ENCODE results near the gene ZNHIT1. TPM values are rescaled to one million over a fixed set of nuclear protein-coding genes. Genes with fewer than 3 reads are reported as not detected.

The ZNHIT1 gene
- total and polyA plus RNA-seq, 2 of the 8 experiments (the other 6 are each of a cell fraction or from before 2014, with no cell fraction given), result 38.2 to 61.7 TPM

DNA sequence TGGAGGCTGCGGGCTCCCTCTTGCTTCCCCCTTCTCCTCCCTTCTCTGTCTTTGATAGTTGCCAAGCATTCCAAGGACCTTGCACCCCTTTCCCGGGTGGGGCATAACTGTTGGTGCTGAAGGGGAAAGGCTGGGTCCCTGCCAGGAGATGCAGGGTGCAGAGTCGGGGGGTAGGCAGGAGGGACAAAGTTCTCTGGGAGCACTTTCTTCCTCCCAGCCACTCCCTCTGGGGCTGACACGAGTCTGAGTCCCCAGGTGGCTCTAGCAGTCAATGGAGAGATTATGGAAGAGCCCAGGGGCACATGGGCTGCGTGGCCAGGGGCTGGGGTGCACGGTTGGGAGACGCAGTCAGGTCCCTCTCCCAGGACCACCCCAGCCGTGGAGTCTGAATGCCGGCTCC, 17.6 kb downstream of the ZNHIT1 start:
- Histone ChIP-seq H4K8ac (ENCODE audit: extremely low read depth, insufficient read depth, low read length) (peak overlapping the region; percentile 1; the same call in 1 of the 2 replicates), H3K9me3 (ENCODE audit: insufficient read depth in 2 of 2, low read depth in 1 of 2, low read length in 1 of 2) (no peaks in the 10 kb centered on the region), H3K79me2 (ENCODE audit: control insufficient read depth in 1 of 2, insufficient read depth in 2 of 2, low read length in 2 of 2) (no peaks in the 10 kb centered on the region), H2BK12ac (ENCODE audit: low read depth, low read length) (no peak overlapping the region), H4K5ac (ENCODE audit: insufficient read length, low read depth, low read length) (no peak overlapping the region), H3K18ac (ENCODE audit: extremely low read depth, low read length) (no peak overlapping the region), H3K4me3 (ENCODE audit: extremely low read depth in 1 of 4, insufficient read depth in 2 of 4, low read depth in 3 of 4, low read length in 4 of 4) (no peak overlapping the region), H4K91ac (replicated peaks; ENCODE audit: insufficient read length, low read length) (no peak overlapping the region), H3K23ac (ENCODE audit: insufficient read length) (no peak overlapping the region), H3K36me3 (ENCODE audit: control insufficient read depth in 2 of 4, insufficient read depth in 4 of 4, low read length in 3 of 4) (no peaks in the 10 kb centered on the region; a peak in 2 of 8 replicates), H2BK5ac (ENCODE audit: low read depth, low read length) (no peak overlapping the region), H2BK20ac (ENCODE audit: low read length) (no peak overlapping the region), H2AFZ (ENCODE audit: low read length) (no peak overlapping the region), H3K56ac (replicated peaks; ENCODE audit: insufficient read length, low read depth, low read length) (no peak overlapping the region), H2BK15ac (ENCODE audit: low read length) (no peak overlapping the region), H3K23me2 (ENCODE audit: low read depth, low read length) (peaks cover 6% of the 10 kb centered on the region; the same call in 1 of the 2 replicates), H3K9ac (replicated peaks in 1 of 4; ENCODE audit: extremely low read depth in 1 of 4, low read depth in 3 of 4, low read length in 3 of 4) (no peak overlapping the region), H3K4me1 (replicated peaks in 1 of 4; ENCODE audit: control insufficient read depth in 3 of 4, insufficient read depth in 4 of 4, low read length in 3 of 4) (peaks cover 0 to 24% (median 12%) of the 10 kb centered on the region in 4 experiments; a peak in 6 of 7 replicates), H2BK120ac (replicated peaks; ENCODE audit: low read depth, low read length) (no peak overlapping the region), H3K79me1 (ENCODE audit: low read depth, low read length) (no peaks in the 10 kb centered on the region), H3K4ac (replicated peaks; ENCODE audit: insufficient read length, low read depth, low read length) (no peak overlapping the region), H4K20me1 (replicated peaks in 1 of 2; ENCODE audit: control insufficient read depth in 1 of 2, insufficient read depth in 2 of 2, low read length in 2 of 2) (peaks cover 0 to 11% of the 10 kb centered on the region in 2 experiments), H3K14ac (ENCODE audit: insufficient read length) (no peak overlapping the region), H2AK5ac (ENCODE audit: low read depth, low read length) (no peak overlapping the region), H3K27me3 (replicated peaks in 1 of 4; ENCODE audit: control insufficient read depth in 3 of 4, extremely low read depth in 1 of 4, insufficient read depth in 3 of 4, low read length in 3 of 4) (no peaks in the 10 kb centered on the region), H3K4me2 (ENCODE audit: insufficient read depth in 1 of 2, low read depth in 2 of 2, low read length in 2 of 2) (no peak overlapping the region), H3K27ac (ENCODE audit: low read depth, low read length) (no peak overlapping the region)
- ChIA-PET CTCF (ENCODE audit: partially characterized antibody) (interaction anchor here (0.6 to 6.5 kb wide), 19 partner anchors 9 to 271 kb away, joined by 3 to 69 read pairs (median 4); partner anchors contain the start of genes FIS1, PLOD3 and ZNHIT1), POLR2A (ENCODE audit: partially characterized antibody) (interaction anchor here (0.6 to 3.9 kb wide), 8 partner anchors 9 to 71 kb away, joined by 3 to 23 read pairs (median 6); partner anchors contain the start of genes FIS1, PLOD3 and ZNHIT1)
- 83% methylated on average over 9 of the region's 9 CpGs; no CpG with 5 or more reads in 1 of the 2 experiments for WGBS, 2 experiments (ENCODE audit: extremely low coverage in 1 of 2, insufficient coverage in 1 of 2, insufficient read length in 1 of 2, insufficient replicate concordance in 2 of 2, low coverage in 1 of 2, low lambda C conversion rate in 2 of 2, missing lambda C conversion rate in 1 of 2)
- TF ChIP-seq ZNF274 (IDR thresholded peaks at IDR 0.05; ENCODE audit: borderline replicate concordance, extremely low read depth, low read length) (no peak), PHF8 (conservative IDR thresholded peaks at IDR 0.05; ENCODE audit: low read depth, low read length) (no peak), CHD2 (IDR thresholded peaks at IDR 0.05; ENCODE audit: low read length) (no peak), TAF7 (optimal IDR thresholded peaks at IDR 0.05; ENCODE audit: borderline replicate concordance, low read depth, low read length) (no peak), RAD21 (IDR thresholded peaks at IDR 0.05 in 1 of 2, conservative IDR thresholded peaks at IDR 0.05 in 1 of 2; ENCODE audit: low read depth in 2 of 2, low read length in 2 of 2) (no peak), YY1 (IDR thresholded peaks at IDR 0.05; ENCODE audit: low read depth, low read length) (no peak), SRF (IDR thresholded peaks at IDR 0.05; ENCODE audit: low read depth, low read length) (no peak), EGR1 (IDR thresholded peaks at IDR 0.05; ENCODE audit: borderline replicate concordance, low read depth, low read length) (no peak), CHD1 (IDR thresholded peaks at IDR 0.05; ENCODE audit: low read depth, low read length) (no peak), USF2 (IDR thresholded peaks at IDR 0.05; ENCODE audit: low read length) (no peak), RBBP5 (IDR thresholded peaks at IDR 0.05; ENCODE audit: borderline replicate concordance, low read depth, low read length) (no peak)
- no peak for FAIRE-seq
- DNase-seq (ENCODE audit: low read depth in 1 of 2, low spot score in 2 of 2), result no peak
